ENCODE data around the gene SOX21.

SOX21 gene

DNA sequence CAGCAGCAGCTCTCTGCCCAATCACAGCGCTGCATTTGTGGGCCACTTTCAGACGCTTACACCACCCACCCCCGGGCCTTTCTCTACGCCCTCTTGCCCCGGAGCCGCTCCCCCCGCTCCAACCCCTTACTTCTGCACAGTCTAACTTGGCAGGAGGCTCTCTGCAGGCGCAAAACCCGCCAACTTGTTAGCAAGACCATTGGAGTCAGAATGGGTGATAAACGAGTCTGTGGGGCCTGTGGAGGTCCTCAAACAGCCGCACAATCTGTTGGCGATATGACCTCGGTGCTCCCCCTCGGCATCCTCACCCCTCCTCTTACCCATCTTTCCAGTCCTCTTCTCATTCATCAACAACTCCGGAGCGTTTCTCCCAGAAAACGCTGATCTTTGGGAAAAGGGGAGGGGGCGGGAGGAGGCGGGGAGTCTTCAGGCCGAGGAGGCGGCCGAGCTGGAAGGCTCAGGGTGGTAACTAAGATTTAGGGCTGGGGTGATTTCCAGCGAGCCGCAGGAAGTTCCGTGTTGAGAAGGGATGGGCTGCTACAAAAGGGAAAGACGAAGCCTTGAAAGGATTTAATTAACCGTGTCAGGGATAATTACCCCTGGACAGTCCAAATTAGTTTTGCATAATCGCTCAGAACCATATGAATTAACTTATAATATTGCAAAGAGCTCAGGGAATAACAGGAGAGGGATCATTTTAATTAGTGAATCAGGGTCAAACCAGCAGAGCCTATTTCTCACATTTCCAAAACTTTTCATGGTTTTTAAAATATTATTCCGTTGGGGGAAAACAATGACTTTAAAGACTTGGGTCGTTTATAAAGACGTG lies 4.1 kb downstream of the SOX21 start:
- DNase-seq, result no peak

DNA sequence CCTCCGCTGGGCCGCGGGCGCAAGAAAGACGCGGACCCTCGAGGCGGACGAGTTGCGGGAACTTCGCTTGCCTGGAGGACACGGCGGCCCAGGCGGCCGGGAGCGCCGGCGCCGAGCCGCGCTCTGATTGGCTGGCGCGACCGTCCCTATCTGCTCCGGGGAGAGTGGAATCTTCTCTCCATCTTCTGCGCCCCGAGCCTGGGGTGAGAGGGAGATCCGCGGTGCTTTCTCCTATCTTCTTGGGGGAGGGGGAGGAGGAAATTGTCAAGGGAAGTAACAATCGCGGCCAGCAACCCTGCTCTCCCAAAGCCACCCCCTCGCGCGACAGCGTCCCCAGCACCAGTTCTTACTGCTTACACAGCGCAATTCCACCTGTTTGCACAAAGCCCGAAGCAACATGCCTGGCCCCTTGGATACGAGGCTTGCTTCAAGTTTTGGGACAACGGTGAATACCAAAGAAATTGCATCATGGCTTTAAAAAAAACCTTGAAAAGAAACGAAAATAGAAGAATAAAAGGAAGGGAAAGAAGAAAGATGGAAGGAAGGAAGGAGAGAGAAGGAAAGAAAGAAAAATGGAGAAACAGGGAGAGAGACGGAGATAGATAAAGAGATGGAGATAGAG lies 4.8 kb downstream of the SOX21 start:
- DNase-seq, result no peak

DNA sequence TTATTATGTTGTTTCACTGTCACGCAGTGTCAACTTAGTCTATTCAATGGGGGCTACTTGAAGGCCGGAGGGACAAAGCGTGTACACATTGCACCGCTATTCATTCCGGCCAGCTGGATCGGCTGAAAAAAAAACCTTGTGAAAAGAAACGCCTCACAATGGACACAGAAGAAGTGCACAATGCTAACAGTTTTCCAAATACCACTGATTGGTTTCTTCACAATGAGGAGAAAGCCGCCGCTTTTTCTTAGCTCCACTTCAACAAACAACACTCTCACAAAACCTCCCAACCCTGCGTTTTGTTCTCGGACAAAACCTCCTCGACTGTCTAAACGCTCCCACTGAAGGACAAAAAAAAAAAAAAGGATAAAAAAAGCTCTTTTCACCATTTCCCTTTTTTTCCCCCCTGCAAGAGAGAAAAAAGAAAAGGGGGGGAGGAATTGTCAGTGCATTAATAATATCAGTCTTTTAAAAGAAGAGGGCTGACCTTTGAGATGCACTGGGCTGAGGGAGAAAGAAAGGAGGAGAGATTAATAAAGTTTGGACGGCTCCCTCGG lies 5.4 kb downstream of the SOX21 start:
- DNase-seq, result no peak

DNA sequence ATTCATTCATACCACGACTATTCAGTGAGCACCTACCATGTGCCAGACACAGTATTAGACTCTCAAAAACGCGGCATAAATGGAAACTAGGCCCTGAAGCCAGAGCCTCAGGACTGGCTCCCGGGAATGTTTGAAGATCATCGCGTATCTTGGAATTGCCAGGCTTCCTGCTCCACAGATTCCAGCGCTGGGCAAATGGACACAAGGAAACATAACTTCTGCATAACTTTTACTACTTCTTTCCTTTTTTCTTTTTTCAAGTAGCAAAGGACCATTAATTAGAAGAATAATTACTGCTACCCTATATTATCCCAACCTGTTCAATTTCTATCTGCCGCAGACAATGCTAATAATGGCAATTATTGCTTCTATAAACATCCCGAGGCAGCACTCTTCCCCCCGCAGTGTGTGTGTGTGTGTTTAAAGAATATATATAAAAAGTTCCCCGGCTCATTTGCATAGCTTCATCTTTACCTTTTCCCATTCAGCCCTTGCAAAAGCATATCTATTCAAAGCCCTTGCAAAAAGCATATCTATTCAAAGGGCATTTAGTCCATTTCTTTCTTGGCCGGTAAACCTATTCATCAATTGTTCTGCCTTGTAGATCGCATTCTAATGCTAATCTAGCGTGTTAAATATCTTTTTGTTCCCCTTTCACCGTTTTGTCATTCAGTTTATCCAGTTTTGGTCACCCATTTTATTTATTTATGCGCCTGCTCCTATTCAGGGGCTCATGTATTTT lies 6.1 kb downstream of the SOX21 start:
- DNase-seq, result no peak

DNA sequence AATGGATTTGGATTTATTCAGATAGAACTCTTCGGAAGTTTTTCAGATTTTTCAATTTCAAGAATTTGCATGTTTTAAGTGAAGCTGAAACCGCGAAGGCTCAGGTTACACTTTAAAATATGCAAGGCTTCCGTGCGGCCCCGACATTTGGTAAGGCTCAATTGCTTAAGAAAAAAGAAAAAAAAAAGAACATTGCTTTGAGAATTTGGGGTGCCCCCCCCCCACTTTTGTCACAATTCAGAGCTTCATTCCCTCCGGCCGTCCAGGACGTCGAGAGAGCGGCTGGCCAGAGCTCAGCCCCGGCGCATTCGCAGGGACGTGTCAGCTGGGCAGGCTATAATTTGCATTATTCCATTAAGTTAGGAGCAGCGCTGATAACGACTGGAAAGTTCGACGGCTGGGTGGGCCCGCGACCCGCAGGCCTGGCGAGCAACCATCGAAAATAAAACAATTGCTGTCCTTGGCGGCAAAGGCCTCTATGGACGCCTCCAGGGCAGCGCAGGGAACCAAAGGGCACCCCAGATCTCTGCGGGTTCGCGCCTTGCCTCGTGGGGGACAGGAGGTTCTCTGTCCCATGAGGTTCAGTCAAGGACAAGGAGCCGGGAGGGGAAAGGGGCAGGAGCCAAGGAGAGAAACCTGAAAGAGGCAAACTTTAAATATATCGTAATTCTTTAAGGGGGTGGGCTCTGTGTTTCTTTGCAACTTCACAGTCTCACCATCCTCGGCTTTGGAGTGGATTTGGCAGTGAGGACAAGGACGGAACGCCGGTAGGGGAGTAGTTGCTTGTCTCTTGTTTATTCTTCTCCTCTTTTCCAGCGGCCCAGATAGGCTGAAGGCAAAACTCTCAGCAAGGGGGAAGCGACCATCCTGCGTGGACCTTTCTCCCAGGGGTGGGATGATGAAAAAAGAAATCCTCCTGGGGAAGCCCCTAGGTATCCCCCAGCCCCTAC lies 7.0 kb downstream of the SOX21 start:
- no peak for DNase-seq

DNA sequence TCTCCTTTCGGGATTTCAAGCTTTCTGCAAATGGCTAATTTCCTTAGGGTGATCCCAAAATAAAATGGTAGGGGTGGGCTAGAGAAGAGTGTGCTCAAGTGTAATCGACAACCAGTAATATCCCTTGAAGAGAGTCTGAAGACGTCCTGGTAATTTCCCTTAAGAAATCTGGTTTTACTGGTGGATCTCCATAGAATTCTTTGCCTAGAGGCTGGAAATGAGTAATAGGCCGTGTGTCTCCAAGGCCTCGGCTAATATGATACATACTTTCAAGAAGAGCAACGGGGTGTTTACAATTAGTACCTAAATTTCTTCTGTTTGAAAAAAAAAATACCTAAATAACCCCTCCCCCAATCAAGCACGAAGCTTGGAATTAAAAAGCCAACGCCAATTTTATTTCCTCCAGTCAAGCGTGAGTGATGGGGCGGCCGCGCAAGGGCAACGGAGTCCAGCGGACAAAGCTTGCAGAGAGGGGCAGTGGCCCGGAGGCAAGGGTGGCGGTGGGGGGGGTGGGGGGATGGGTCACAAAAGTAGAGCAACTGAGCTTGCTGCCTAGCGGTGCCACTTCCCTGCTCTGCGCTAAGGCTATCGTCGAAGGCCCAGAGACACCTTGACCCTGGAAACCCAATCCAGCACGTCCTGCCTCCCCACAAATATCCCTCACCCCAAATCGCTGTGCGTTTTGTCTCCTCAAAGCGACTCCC lies 7.8 kb downstream of the SOX21 start:
- no peak for DNase-seq

DNA sequence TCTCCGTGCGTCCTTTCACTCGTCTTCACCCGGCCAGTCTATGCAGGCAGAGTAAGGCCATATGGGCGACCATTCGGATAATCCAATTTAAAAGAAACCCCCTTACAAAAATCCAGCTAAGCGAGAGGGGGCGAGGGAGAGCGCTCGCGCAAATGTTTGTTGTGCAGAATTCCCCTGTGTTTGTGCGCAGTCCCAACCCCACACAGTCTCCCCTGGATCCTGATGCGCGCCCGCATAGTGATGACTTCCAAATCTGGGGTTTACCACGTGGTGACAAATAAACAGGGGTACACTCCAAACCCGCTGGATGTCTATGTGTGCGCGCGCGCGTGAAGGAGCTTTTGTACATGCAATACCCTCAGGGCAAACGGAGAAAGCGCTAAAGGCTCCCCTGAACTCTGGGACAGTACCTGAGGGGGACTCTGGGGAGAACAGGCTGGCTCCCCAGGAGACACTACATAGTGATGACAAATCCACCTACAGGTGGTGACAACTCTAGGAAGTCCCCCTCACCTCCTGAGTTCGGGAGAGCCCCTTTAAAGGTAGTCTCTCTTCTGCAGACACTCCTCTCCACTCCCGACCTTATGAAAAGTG lies 8.5 kb downstream of the SOX21 start:
- no peak for DNase-seq

DNA sequence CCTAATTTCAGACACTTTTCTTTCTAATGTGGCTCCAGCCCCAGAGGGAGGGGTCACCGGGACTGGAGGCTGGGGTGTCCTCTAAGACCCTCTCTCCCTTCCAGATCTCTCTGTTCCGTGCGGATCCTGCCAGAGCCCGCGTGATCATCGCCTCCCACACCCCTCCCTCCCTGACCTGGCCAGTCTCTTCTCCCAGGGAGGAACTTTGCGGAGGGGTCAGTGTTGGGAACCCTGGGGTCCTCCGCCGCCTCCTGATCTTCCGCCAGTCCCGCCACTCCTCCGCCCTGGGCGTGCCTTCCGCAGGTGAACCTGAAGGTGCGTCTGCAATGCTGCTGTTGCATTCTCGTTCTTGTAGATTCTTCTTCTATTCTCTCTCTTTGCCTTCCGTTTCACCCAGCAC lies 9.1 kb downstream of the SOX21 start:
- DNase-seq, result no peak

DNA sequence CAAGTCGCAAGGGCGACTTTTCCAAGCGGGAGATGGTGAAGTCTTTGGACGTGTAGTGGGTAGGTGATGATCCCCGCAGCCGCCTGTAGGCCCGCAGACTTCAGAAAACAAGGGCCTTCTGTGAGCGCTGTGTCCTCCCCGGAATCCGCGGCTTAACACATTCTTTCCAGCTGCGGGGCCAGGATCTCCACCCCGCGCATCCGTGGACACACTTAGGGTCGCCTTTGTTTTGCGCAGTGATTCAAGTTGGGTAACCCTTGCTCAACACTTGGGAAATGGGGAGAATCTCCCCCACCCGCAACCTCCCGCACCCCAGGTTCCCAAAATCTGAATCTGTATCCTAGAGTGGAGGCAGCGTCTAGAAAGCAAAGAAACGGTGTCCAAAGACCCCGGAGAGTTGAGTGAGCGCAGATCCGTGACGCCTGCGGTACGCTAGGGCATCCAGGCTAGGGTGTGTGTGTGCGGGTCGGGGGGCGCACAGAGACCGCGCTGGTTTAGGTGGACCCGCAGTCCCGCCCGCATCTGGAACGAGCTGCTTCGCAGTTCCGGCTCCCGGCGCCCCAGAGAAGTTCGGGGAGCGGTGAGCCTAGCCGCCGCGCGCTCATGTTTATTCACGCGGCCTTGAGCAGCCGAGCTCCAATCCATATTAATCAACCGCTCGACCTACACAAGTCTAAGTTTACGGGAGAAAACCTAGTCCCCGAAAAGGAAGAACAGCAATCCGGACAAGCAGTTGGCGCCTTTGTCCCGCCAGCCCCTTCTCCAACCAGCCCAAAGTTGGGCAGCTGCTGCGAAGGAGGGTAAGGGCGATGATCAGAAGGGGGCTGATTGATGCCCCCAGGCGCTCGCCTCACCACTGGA lies 9.9 kb downstream of the SOX21 start:
- DNase-seq, result no peak

DNA sequence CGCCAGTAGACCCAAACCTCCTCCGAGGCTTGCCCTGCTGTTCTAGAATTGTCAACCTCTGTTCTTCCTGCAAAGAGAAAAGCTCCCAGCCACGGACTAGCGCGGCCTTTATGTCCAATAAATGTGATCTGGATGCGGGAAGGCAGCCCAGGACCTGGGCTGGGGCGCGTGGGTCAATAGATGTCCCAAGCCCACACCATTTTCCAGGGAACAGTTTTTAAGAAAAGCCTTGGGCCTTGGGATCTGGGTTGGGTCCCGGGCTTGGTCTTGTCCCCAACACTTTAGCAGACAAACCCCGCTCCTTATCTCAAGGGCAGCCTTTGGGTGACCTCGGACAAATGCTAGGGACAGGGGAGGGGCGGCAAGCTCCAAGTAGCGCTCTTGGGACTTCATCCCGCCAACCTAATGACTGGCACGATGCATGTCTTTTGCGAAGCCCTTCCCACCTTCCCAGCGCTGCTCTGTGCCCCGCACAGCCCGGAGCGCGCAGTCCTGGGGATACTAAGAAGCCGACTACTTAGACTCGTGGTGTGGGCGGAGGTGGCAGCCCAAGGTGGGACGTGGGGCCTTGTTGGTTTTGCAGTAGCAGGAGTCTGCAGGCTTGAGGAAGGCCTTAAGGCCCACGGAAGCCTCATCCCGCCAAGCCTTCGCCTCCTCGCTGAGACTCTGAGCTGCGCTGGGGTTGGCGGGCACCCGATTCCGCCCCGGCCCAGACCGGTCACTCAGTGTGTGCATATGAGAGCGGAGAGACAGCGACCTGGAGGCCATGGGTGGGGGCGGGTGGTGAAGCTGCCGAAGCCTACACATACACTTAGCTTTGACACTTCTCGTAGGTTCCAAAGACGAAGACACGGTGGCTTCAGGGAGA lies 10.8 kb downstream of the SOX21 start:
- no peak for DNase-seq

DNA sequence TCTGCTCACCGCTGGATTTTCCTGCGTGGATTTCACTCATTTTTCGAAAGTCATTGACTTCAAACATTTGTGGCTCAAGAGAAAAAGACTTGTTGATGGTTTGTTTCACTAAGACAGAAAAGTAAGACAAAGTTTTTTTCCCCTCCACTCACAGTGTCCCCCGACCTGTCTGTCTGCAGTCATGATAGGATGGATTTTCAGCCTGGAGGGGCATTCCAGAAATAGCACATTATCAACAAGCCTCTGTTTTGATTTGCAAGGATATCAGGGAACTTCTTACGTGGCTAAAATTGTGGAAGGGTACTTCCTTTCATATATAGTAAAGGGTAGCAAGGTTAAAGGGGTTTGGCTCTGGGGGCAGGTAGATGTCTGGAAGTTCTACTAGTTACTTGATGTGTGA lies 11.8 kb downstream of the SOX21 start:
- DNase-seq, result no peak

DNA sequence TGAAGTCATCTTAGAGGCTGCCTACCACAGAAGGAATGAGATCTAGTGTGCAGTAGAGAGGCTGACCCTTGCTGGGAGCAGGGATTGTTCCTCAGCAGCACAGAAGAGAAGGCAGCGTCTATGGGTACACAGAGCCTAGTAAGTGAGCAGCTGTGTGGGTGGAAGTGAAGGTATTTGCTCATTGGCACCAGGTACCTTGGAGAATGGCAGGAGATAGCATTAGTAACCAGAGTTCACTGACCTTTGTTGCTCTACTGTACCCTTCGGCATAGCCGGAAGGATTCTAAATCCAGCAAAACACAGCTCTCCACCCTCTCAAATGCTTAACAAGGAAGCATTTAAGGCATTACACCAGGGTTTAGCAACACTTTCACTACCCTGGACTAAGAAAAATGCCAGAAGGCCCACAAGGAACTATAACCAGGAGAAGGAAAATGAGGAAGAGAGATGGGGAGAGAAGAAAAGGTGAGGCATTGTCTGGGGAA lies 12.3 kb downstream of the SOX21 start:
- no peak for DNase-seq

DNA sequence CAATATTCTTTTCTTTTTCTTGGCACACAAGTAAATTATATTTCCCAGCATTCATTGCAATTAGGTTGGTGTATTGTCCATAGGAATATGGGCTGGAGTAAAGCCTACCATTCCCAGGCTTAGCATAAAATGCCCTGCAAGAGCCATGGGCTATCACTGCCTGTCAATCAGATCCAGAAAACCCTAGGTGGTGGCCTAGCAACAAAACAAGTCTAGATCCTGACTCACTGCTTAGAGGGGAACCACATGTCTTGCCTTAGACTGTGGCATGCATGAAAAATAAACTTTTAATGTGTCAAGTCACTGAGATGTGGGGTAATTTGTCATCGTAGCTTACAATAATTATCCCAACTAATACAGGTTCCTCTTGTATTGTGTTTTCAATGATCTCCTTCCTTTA lies 16.2 kb downstream of the SOX21 start:
- DNase-seq, result no peak

DNA sequence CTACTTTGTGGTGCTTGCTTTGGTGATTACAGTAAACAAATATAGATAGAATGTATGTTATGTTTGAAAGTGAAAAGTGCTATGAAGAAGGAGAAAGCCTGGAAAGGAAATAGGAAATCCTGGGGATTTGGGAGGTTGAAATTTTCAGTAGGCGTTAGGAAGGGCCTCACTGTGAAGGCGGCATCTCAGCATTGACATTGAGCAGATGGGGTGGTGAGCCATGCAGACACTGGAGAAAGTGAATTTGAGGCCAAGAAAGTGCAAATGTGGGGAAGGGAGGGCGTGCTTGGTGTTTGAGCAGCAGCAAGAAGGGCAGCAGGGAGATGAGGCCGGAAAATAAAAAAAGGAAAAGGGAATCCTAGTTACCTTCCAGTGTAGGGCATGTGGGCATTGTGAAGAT lies 20.3 kb downstream of the SOX21 start:
- no peak for DNase-seq

DNA sequence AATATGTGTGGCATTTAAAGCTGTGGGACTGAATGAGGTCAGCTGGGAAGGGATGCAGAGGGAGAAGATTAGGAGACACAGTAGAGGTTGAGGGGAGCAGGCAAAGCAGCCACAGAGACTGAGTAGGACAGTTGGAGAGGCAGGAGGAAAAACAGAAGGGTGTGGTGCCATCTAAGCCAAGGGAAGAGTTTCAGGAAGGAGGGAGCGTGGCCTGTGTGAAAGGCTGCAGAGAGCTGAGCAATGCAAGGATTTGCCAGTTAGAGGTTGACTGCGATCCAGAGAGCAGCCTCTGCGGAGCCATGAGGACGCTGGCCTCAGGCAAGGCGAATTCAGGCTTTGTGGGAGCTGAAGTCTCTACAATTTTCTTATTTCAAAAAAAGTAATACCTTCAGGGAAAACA lies 28.9 kb downstream of the SOX21 start:
- DNase-seq, result no peak

DNA sequence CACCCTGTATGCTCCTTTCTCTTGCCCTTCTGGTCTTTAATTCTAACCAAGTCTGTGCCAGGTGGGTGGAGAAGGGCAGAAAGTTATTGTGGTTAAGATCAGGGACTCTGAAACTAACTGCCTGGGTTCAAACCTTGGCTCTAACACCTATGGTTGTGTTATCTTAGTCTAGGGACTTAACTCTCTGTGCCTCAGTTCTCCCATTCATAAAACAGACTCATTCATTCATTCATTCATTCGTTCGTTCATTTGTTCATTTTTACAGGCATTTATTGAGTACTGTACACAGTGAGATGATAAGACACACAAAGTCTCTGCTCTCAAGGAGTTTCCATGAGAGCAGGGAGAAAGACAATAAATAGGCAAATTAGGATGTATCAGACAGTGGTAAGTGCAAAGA lies 30.1 kb downstream of the SOX21 start:
- no peak for DNase-seq

DNA sequence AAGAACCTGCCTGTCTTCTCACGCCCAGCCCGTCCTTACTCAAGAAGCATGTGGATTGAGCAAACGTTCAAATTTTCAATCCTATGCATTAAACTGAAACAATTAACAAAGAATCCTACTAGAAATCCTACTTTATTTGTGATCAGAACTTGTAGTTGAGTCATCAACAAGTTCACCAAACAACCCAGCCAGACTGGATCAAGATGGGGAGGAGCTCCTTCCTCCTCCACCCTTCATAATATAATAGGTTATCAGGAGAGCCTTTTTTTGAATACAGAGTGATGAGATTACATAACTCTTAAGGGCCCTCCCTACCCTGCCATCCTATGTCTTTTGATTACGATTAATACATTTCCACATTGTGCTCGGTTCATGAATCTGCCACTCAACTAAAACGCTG lies 32.7 kb downstream of the SOX21 start:
- no peak for DNase-seq

DNA sequence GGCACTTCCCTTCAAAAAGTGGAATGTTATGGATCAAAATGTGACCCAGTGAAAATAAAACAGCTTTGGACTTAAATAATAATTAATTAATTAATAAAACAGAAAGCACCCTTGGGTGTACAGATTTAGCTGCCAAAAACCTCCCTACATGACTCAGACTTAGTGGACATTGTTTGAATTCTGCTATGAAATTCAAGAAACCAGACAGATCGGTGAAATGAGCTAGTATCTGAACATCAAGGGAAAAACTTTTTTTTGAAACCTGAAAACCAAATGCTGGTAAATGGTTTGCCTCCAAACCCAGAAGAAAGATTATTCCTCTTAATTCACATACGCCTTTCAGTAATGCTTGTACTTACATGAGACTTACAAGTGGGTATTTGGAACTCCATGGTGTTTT lies 33.5 kb downstream of the SOX21 start:
- no peak for DNase-seq

DNA sequence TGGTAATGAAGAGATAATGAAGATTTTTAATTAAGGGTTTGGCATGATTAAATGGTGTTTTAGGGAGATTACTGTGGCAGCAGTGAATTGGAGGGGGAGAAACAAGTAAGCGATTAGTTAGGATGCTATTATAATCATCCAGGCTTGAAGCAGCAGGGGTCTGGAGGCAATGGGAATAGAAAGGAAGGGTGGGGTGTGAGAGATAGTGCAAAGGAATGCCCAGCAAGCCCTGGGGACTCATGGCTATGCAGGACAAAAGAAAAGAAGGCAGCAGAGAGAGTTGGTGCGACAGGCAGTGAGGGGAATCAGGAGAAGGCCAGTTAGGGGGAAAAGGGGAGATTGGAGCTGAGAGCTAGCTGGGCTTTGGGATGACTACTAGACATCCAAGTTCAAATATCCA lies 34.5 kb downstream of the SOX21 start:
- no peak for DNase-seq

All from activated CD4-positive, alpha-beta T cell treated with anti-CD3 and anti-CD28 coated beads for 4 hours (primary cell).